SK-N-SH (cell line): ENCODE measurements around the gene TNFRSF12A.

Source experiments
- CTCF ChIP-seq: fragments of 200-600 bp; sonication (generic); IDR thresholded peaks from 2 replicates; pipeline ENCODE4 v1.6.1; 2017; ENCODE audit warnings: antibody characterized with exemption, mild to moderate bottlenecking, moderate library complexity
- EP300 ChIP-seq, 2 experiments: IDR thresholded peaks; 2 replicates each; pipeline versions ENCODE4 v1.4.0 to v1.6.1; 2012; ENCODE audit warnings: borderline replicate concordance in 1 of 2, low read depth in 1 of 2, low read length in 1 of 2
- EZH2phosphoT487 ChIP-seq: fragments of 200-600 bp; sonication (generic); IDR thresholded peaks from 2 replicates; pipeline ENCODE4 v1.6.1; 2017; ENCODE audit warnings: low read depth, mixed run types, mild to moderate bottlenecking, antibody characterized with exemption, moderate library complexity, borderline replicate concordance
- FOXM1 ChIP-seq: IDR thresholded peaks from 2 replicates; pipeline ENCODE4 v1.4.0; 2012; ENCODE audit warnings: low read depth, mild to moderate bottlenecking
- GABPA ChIP-seq: IDR thresholded peaks from 2 replicates; pipeline ENCODE4 v1.4.0; 2012; ENCODE audit warnings: low read depth, mild to moderate bottlenecking
- JUND ChIP-seq: IDR thresholded peaks from 2 replicates; pipeline ENCODE4 v1.4.0; 2012
- MXI1 ChIP-seq: IDR thresholded peaks from 2 replicates; pipeline ENCODE4 v1.6.1; 2012; ENCODE audit warnings: mild to moderate bottlenecking, low read depth, low read length, improper control_type of control experiment
- PBX3 ChIP-seq: IDR thresholded peaks from 2 replicates; pipeline ENCODE4; 2012
- RAD21 ChIP-seq: IDR thresholded peaks from 2 replicates; pipeline ENCODE4 v1.6.1; 2012; ENCODE audit warnings: mild to moderate bottlenecking, low read length
- RCOR1 ChIP-seq: fragments of 150-350 bp; IDR thresholded peaks from 2 replicates; pipeline ENCODE4 v1.6.1; 2017; ENCODE audit warnings: antibody characterized with exemption, low read length
- REST ChIP-seq: IDR thresholded peaks from 2 replicates; pipeline ENCODE4 v1.6.1; 2012; ENCODE audit warnings: mild to moderate bottlenecking, low read depth, low read length, moderate library complexity
- TEAD4 ChIP-seq: IDR thresholded peaks from 2 replicates; pipeline ENCODE4 v1.4.0; 2012; ENCODE audit warnings: mild to moderate bottlenecking, borderline replicate concordance; ENCODE audit not compliant: insufficient read depth

- TF ChIP-seq MXI1 = no peak; the same call in 1 of the 2 replicates
- peak; percentile 46 for TF ChIP-seq CTCF
- no peak for TF ChIP-seq EZH2phosphoT487
- TF ChIP-seq GABPA = no peak
- TF ChIP-seq RAD21 = no peak
- no peak for TF ChIP-seq FOXM1
- TF ChIP-seq EP300 (IDR thresholded peaks at IDR 0.05; ENCODE audit: borderline replicate concordance in 1 of 2, low read depth in 1 of 2, low read length in 1 of 2) = peak in 1 of 2 experiments; percentile 85; a peak in 1 of 4 replicates
- no peak for TF ChIP-seq REST
- TF ChIP-seq JUND = peak; percentile 79
- TF ChIP-seq PBX3 = no peak; the same call in none of the 2 replicates
- no peak for TF ChIP-seq RCOR1
- peak; percentile 64; the same call in 1 of the 2 replicates for TF ChIP-seq TEAD4
Observed at GRCh38 chr16:3021449-3022207, 1.5 kb downstream of the TNFRSF12A start.
